A673 (cell line): ENCODE measurements around the gene MEF2B. TPM values are rescaled to one million over a fixed set of nuclear protein-coding genes. Genes with fewer than 3 reads are reported as not detected.

Source experiments
- BruUV-seq: library from RNA; stranded (reverse); fragments of 400-500 nt; replicated peaks from 2 replicates; lab custom pipeline; 2021; lab: Mats Ljungman, UMichigan
- CTCF ChIA-PET: fragments of 300-600 bp; sonication (Branson Sonifier 250); formaldehyde crosslinking; loops from one replicate; lab custom pipeline; 2022; ENCODE audit warnings: antibody characterized with exemption; lab: Charles Lee
- POLR2A ChIA-PET: fragments of 300-600 bp; sonication (Branson Sonifier 250); formaldehyde crosslinking; loops from one replicate; lab custom pipeline; 2022; ENCODE audit warnings: antibody characterized with exemption; ENCODE audit not compliant: low non-redundant PET; lab: Charles Lee
- DNase-seq: peaks from one replicate; pipeline ENCODE4 v3.0.0-alpha.2; 2015; ENCODE audit warnings: low spot score
- H3K27ac ChIP-seq: fragments of 200-600 bp; sonication (generic); 2 replicates; pipeline ENCODE4 v1.5.1; 2016; ENCODE audit warnings: mixed run types, low read depth, mild to moderate bottlenecking, mixed read lengths, antibody characterized with exemption, low read length; ENCODE audit not compliant: poor library complexity, severe bottlenecking
- H3K27me3 ChIP-seq: fragments of 200-600 bp; sonication (generic); replicated peaks from 2 replicates; pipeline ENCODE4 v1.6.1; 2017; ENCODE audit warnings: mixed run types, low read depth, mild to moderate bottlenecking, mixed read lengths, antibody characterized with exemption, low read length; ENCODE audit not compliant: insufficient read depth, poor library complexity
- H3K36me3 ChIP-seq: fragments of 200-600 bp; sonication (generic); 2 replicates; pipeline ENCODE4 v1.6.1; 2016; ENCODE audit warnings: mixed run types, mild to moderate bottlenecking, mixed read lengths, antibody characterized with exemption, low read length; ENCODE audit not compliant: insufficient read depth, poor library complexity, severe bottlenecking
- H3K4me1 ChIP-seq: fragments of 200-600 bp; sonication (generic); 2 replicates; pipeline ENCODE4 v1.6.1; 2017; ENCODE audit warnings: mixed run types, mild to moderate bottlenecking, mixed read lengths, antibody characterized with exemption, low read length; ENCODE audit not compliant: insufficient read depth, poor library complexity, severe bottlenecking
- H3K4me3 ChIP-seq: fragments of 200-600 bp; sonication (generic); 2 replicates; pipeline ENCODE4 v1.5.1; 2016; ENCODE audit warnings: low read depth, mixed run types, mild to moderate bottlenecking, mixed read lengths, low read length; ENCODE audit not compliant: poor library complexity, severe bottlenecking
- H3K9me3 ChIP-seq: fragments of 200-600 bp; sonication (generic); 2 replicates; pipeline ENCODE4 v1.6.1; 2016; ENCODE audit warnings: mixed run types, low read depth, mild to moderate bottlenecking, mixed read lengths, antibody characterized with exemption, low read length; ENCODE audit not compliant: poor library complexity, severe bottlenecking
- CTCF ChIP-seq: fragments of 300-800, 200-600 bp; sonication (generic); conservative IDR thresholded peaks from 2 replicates; pipeline ENCODE4 v1.5.1; 2017; ENCODE audit warnings: low read depth, mild to moderate bottlenecking, antibody characterized with exemption, low read length, moderate library complexity, mixed read lengths
- EZH2 ChIP-seq: fragments of 200-600 bp; sonication (generic); IDR thresholded peaks from 2 replicates; pipeline ENCODE4 v1.6.1; 2017; ENCODE audit warnings: borderline replicate concordance, low read depth, mild to moderate bottlenecking, mixed read lengths, antibody characterized with exemption, low read length; ENCODE audit not compliant: poor library complexity, severe bottlenecking
- intact Hi-C: fragments of 100-400 bp; cut with micrococcal nuclease; formaldehyde crosslinking; loops from one replicate; pipeline ENCODE4 v1.10.0; 2022; ENCODE audit not compliant: unreplicated experiment
- total RNA-seq: library from RNA; stranded (reverse); gene quantifications from 2 replicates; pipeline ENCODE4 v1.2.3, GENCODE V29; 2021

Gene MEF2B
- total RNA-seq, 1 experiment from 2014 or later = 2.9 TPM

GRCh38 chr19:19098703-19099632, 71.1 kb downstream of the MEF2B start:
- Histone ChIP-seq H3K4me1 (no peaks in the 10 kb centered on the region), H3K27ac (no peak overlapping the region), H3K27me3 (no peaks in the 10 kb centered on the region), H3K9me3 (no peaks in the 10 kb centered on the region), H3K4me3 (no peak overlapping the region), H3K36me3 (no peaks in the 10 kb centered on the region)
- CTCF ChIA-PET = no interaction called here
- intact Hi-C loops = no loop called here
- no peak for TF ChIP-seq EZH2
- no peak for TF ChIP-seq CTCF
- no TSS peak for BruUV-seq
- DNase-seq = no peak
- POLR2A ChIA-PET = no interaction called here

DNA sequence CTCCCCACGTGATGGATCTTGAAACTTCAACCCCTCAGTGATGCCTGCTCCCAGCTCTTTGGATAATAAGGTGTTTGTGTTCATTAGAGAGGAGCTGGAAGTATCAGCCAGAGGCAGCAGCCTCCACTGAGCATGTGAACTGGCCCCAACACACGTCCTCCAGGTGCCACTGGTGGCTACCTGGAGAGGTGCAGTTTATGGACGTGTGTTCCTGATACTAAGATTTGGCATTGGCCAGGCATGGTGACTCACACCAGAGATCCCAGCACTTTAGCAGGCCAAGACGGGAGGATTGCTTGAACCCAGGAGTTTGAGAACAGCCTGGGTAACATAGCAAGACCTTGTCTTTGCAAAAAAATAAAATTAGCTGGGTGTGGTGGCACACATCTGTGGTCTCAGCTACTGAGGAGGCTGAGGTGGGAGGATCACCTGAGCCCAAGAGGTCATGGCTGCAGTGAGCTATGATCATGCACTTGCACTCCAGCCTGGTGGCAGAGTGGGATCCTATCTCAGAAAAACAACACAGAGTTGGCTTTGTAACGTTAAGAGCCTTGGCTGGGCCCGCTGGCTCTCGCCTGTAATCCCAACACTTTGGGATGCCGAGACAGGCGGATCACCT, 71.9 kb downstream of the MEF2B start:
- no peaks in the 10 kb centered on the region for H3K4me1 ChIP-seq
- H3K27ac ChIP-seq = no peak overlapping the region
- H3K27me3 ChIP-seq = no peaks in the 10 kb centered on the region
- no peak overlapping the region for H3K4me3 ChIP-seq
- BruUV-seq = no TSS peak
- DNase-seq = no peak
- ChIA-PET CTCF (no interaction called here), POLR2A (interaction anchor here (0.6 kb wide), 1 partner anchor 127 kb away, joined by 3 read pairs; no protein-coding TSS in a partner anchor)
- no peaks in the 10 kb centered on the region for H3K9me3 ChIP-seq
- intact Hi-C loops = no loop called here
- TF ChIP-seq CTCF (no peak), EZH2 (no peak)
- H3K36me3 ChIP-seq = no peaks in the 10 kb centered on the region

- no TSS peak for BruUV-seq
- no peaks in the 10 kb centered on the region for H3K36me3 ChIP-seq
- CTCF ChIA-PET = no interaction called here
- POLR2A ChIA-PET = no interaction called here
- no peak overlapping the region for H3K4me3 ChIP-seq
- H3K4me1 ChIP-seq = no peaks in the 10 kb centered on the region
- no peak for DNase-seq
- H3K27me3 ChIP-seq = no peaks in the 10 kb centered on the region
- no peaks in the 10 kb centered on the region for H3K9me3 ChIP-seq
- intact Hi-C loops = no loop called here
- H3K27ac ChIP-seq = no peak overlapping the region
- TF ChIP-seq CTCF = no peak
- no peak for TF ChIP-seq EZH2
Measured at GRCh38 chr19:19096641-19097627, 73.1 kb downstream of the MEF2B start.
